Type B pancreatic cell (in vitro differentiated cells): Measurements from ENCODE around the gene SRGN. TPM values are rescaled to one million over a fixed set of nuclear protein-coding genes. Genes with fewer than 3 reads are reported as not detected.
"Not testable (repeated sequence)": the region's sequence is repeated elsewhere in the genome, so short reads cannot be mapped to it uniquely, and the experiment has no call there.

Experiments used
- DNase-seq: peaks from one replicate; pipeline ENCODE4 v3.0.0; 2021; ENCODE audit warnings: mixed read lengths; ENCODE audit not compliant: unreplicated experiment; ENCODE audit errors: extremely low spot score
- H3K27ac Mint-ChIP-seq: 2 replicates; pipeline ENCODE4 v1.8.0; 2021; ENCODE audit warnings: mild to moderate bottlenecking, mixed read lengths
- H3K27me3 Mint-ChIP-seq: 2 replicates; pipeline ENCODE4 v1.8.0; 2021; ENCODE audit warnings: mixed read lengths
- H3K36me3 Mint-ChIP-seq: 2 replicates; pipeline ENCODE4 v1.8.0; 2021; ENCODE audit warnings: mixed read lengths
- H3K4me1 Mint-ChIP-seq: one replicate; pipeline ENCODE4 v1.8.0; 2021; ENCODE audit warnings: mixed read lengths; ENCODE audit not compliant: unreplicated experiment
- H3K4me3 Mint-ChIP-seq: 2 replicates; pipeline ENCODE4 v1.8.0; 2021; ENCODE audit warnings: mild to moderate bottlenecking, mixed read lengths
- H3K9me3 Mint-ChIP-seq: 2 replicates; pipeline ENCODE4 v1.8.0; 2021; ENCODE audit warnings: mixed read lengths
- total RNA-seq: library from RNA; stranded (reverse); gene quantifications from 2 replicates; pipeline ENCODE4 v1.2.1, GENCODE V29; 2021; ENCODE audit warnings: low replicate concordance
- TF ChIP-seq, protein P1 (sequence below): fragments of 200-600 bp; sonication (generic); conservative IDR thresholded peaks from 2 replicates; pipeline ENCODE4 v1.5.0; 2021; ENCODE audit warnings: antibody characterized with exemption, mild to moderate bottlenecking

The SRGN gene
- total RNA-seq, 1 donor from 2014 or later: not detected

DNA sequence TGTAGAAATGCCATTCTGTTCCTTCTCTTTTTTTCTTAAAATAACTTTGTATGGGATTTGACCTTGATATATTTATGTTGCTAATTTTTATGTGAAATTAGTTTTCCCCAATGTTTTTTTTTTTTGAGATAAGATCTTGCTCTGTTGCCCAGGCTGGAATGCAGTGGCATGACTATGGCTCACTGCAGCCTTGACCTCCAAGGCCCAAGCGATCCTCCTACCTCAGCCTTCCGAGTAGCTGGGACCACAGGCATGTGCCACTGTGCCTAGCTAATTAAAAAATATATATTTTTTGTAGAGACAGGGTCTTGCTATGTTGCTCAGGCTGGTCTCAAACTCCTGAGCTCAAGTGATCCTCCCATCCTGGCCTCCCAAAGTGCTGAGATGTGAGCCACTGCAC lies 52.1 kb downstream of the SRGN start:
- no peak for DNase-seq
- Mint-ChIP-seq H3K27me3 (no peaks in the 10 kb centered on the region), H3K4me1 (no peaks in the 10 kb centered on the region), H3K36me3 (peaks cover 17% of the 10 kb centered on the region), H3K4me3 (no peak overlapping the region), H3K27ac (no peak overlapping the region), H3K9me3 (no peaks in the 10 kb centered on the region)
- TF ChIP-seq, protein P1, sequence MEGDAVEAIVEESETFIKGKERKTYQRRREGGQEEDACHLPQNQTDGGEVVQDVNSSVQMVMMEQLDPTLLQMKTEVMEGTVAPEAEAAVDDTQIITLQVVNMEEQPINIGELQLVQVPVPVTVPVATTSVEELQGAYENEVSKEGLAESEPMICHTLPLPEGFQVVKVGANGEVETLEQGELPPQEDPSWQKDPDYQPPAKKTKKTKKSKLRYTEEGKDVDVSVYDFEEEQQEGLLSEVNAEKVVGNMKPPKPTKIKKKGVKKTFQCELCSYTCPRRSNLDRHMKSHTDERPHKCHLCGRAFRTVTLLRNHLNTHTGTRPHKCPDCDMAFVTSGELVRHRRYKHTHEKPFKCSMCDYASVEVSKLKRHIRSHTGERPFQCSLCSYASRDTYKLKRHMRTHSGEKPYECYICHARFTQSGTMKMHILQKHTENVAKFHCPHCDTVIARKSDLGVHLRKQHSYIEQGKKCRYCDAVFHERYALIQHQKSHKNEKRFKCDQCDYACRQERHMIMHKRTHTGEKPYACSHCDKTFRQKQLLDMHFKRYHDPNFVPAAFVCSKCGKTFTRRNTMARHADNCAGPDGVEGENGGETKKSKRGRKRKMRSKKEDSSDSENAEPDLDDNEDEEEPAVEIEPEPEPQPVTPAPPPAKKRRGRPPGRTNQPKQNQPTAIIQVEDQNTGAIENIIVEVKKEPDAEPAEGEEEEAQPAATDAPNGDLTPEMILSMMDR: no peak

DNA sequence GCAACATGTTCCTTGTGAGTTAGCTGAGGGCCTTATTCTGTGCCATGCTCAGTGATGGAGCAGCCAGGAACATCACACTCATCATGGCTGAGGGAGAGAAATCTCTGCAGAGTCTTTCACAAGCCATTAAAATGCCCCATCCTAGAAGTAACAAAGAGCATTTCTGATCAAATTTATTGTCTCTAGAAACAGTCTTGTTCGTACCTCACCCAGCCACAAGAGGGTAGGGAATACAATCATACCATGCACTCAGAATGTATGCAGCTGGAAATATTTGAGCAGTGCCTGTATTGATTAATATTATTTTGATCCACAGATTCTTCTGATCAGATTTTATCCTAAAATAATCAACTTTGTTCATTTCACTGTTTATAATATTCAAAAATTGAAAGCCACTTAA lies 53.4 kb downstream of the SRGN start:
- Mint-ChIP-seq H3K9me3 (no peaks in the 10 kb centered on the region), H3K4me1 (no peaks in the 10 kb centered on the region), H3K4me3 (no peak overlapping the region), H3K27me3 (no peaks in the 10 kb centered on the region), H3K27ac (no peak overlapping the region), H3K36me3 (peaks cover 13% of the 10 kb centered on the region)
- no peak for DNase-seq
- TF ChIP-seq, protein P1: no peak

DNA sequence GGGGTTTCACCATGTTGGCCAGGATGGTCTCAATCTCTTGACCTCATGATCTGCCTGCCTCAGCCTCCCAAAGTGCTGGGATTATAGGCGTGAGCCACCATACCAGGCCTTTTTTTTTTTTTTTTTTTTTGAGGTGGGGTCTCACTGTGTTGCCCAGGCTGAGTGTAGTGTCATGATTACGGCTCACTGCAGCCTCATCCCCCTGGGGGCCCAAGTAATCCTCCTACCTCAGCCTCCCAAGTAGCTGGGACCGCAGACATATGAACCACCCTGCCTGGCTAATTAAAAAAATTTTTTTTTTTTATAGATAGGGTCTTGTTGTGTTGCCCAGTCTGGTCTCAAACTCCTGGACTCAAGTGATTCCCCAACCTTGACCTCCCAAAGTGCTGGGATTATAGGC lies 54.2 kb downstream of the SRGN start:
- DNase-seq, H3K9me3 Mint-ChIP-seq, H3K27ac Mint-ChIP-seq, H3K4me3 Mint-ChIP-seq, H3K4me1 Mint-ChIP-seq, H3K27me3 Mint-ChIP-seq: not testable (repeated sequence)
- peaks cover 12% of the 10 kb centered on the region for H3K36me3 Mint-ChIP-seq

DNA sequence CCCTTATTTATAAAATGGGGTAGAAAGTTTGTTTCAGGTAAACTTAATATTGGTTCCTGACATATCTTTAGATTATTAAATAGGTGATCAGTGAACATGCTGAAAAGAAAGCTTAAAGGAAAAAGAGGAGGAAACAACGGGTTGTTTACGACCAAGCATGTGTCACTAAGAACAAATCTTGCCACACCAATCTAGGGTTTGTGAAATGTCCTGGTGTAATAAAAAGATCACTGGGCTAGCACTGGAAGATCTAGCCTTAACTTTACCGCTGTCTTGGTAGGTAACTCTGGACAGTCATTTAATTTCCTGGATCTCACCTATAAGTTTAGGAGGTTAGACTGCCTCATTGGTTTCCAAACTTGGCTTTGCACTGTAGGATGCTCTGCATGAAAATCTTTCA lies 55.1 kb downstream of the SRGN start:
- Mint-ChIP-seq H3K4me3 (no peak overlapping the region), H3K4me1 (no peaks in the 10 kb centered on the region), H3K27ac (no peak overlapping the region), H3K36me3 (peaks cover 9% of the 10 kb centered on the region), H3K27me3 (no peaks in the 10 kb centered on the region), H3K9me3 (no peaks in the 10 kb centered on the region)
- TF ChIP-seq, protein P1: no peak
- DNase-seq: no peak

DNA sequence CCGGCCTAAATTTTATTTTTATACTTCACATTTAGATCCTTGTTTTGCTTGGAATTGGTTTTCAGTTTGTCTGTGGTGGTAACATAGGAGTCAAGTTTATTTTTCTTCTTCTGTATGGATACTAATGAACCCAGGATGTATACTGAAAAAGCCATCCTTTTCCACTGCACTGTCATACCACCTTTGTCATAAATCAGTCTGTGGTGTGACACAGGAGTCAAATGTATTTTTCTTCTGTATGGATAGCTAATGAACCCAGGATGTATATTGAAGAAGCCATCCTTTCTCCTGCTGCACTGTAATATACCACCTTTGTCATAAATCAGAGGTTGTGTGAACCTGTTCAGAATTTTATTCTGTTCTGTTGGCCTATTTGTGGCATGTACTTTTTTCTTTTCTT lies 57.4 kb downstream of the SRGN start:
- Mint-ChIP-seq H3K4me3 (no peak overlapping the region), H3K36me3 (peaks cover 9% of the 10 kb centered on the region), H3K9me3 (no peaks in the 10 kb centered on the region), H3K27me3 (no peaks in the 10 kb centered on the region), H3K27ac (no peak overlapping the region), H3K4me1 (no peaks in the 10 kb centered on the region)
- no peak for DNase-seq
- TF ChIP-seq, protein P1: no peak

DNA sequence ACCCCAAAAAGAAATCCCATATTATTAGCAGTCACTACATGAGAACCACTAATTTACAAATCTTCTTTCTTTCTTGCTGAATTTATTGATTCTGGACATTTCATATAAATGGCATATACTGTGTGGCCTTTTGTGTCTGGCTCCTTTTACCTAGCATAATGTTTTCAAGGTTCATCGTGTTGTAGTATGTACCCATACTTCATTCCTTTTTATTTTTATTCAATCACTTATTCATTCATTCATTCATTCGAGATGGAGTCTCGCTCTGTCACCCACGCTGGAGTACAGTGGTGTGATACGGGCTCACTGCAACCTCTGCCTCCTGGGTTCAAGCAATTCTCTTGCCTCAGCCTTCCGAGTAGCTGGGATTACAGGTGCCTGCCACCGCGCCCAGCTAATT lies 58.0 kb downstream of the SRGN start:
- H3K9me3 Mint-ChIP-seq: no peaks in the 10 kb centered on the region
- H3K27me3 Mint-ChIP-seq: no peaks in the 10 kb centered on the region
- no peak overlapping the region for H3K4me3 Mint-ChIP-seq
- H3K4me1 Mint-ChIP-seq: no peaks in the 10 kb centered on the region
- peaks cover 9% of the 10 kb centered on the region for H3K36me3 Mint-ChIP-seq
- no peak for DNase-seq
- H3K27ac Mint-ChIP-seq: no peak overlapping the region
- TF ChIP-seq, protein P1: no peak
